Measurements from ENCODE around the gene TBX10. TPM values are rescaled to one million over a fixed set of nuclear protein-coding genes. Genes with fewer than 3 reads are reported as not detected.

TBX10 gene
- total RNA-seq, 1 experiment from 2014 or later, result not detected

GRCh38 chr11:67632175-67632981, 7.2 kb downstream of the TBX10 start:
- no TSS peak for BruUV-seq (replicated peaks)
- ChIA-PET POLR2A (no interaction called here), CTCF (interaction anchor here (1.6 kb wide), 1 partner anchor 19 kb away, joined by 13 read pairs; no protein-coding TSS in a partner anchor)
- in situ Hi-C loops (cut with HindIII; ENCODE audit: low pct_unique_long_range_greater_than_20kb, low sequenced_read_pairs), result no loop called here
- H3K4me3 ChIP-seq (ENCODE audit: low read depth in 2 of 2, low read length in 2 of 2), result no peak overlapping the region
- no peaks in the 10 kb centered on the region for H3K27me3 ChIP-seq (ENCODE audit: control insufficient read depth, insufficient read depth, low read length)
- no peaks in the 10 kb centered on the region for H3K36me3 ChIP-seq (ENCODE audit: control insufficient read depth, insufficient read depth, low read length)
- intact Hi-C loops (cut with micrococcal nuclease; ENCODE audit: unreplicated experiment), result no loop called here
- DNase-seq (ENCODE audit: low read depth, low spot score) (no peak), ATAC-seq (no peak)
- H3K9me3 ChIP-seq (ENCODE audit: control insufficient read depth, insufficient read depth, low read depth, low read length), result no peaks in the 10 kb centered on the region
- peaks cover 13% of the 10 kb centered on the region; the same call in 1 of the 2 replicates for H3K4me1 ChIP-seq (ENCODE audit: control insufficient read depth, insufficient read depth, low read length)
- H3K27ac ChIP-seq (ENCODE audit: low read length), result no peak overlapping the region
- TF ChIP-seq POLR2AphosphoS5 (IDR thresholded peaks at IDR 0.05; ENCODE audit: low read depth, low read length), result no peak
- TF ChIP-seq CTCF (IDR thresholded peaks at IDR 0.05), result no peak
- no peak for TF ChIP-seq REST (IDR thresholded peaks at IDR 0.05; ENCODE audit: insufficient read depth in 1 of 2, low read depth in 2 of 2, low read length in 1 of 2)
- no peak for TF ChIP-seq SIN3A (IDR thresholded peaks at IDR 0.05; ENCODE audit: borderline replicate concordance, insufficient read depth, low read depth, low read length)
- no peak for TF ChIP-seq TCF7L2 (IDR thresholded peaks at IDR 0.05; ENCODE audit: low read depth, low read length)

- Histone ChIP-seq H3K9me3 (ENCODE audit: control insufficient read depth, insufficient read depth, low read depth, low read length) (no peaks in the 10 kb centered on the region), H3K4me1 (ENCODE audit: control insufficient read depth, insufficient read depth, low read length) (peaks cover 13% of the 10 kb centered on the region; the same call in 1 of the 2 replicates), H3K4me3 (ENCODE audit: low read depth in 2 of 2, low read length in 2 of 2) (no peak overlapping the region), H3K27ac (ENCODE audit: low read length) (no peak overlapping the region), H3K27me3 (ENCODE audit: control insufficient read depth, insufficient read depth, low read length) (no peaks in the 10 kb centered on the region), H3K36me3 (ENCODE audit: control insufficient read depth, insufficient read depth, low read length) (no peaks in the 10 kb centered on the region)
- in situ Hi-C loops (cut with HindIII; ENCODE audit: low pct_unique_long_range_greater_than_20kb, low sequenced_read_pairs), result no loop called here
- CTCF ChIA-PET, result interaction anchor here (1.6 kb wide), 1 partner anchor 20 kb away, joined by 13 read pairs; no protein-coding TSS in a partner anchor
- no peak for ATAC-seq
- BruUV-seq (replicated peaks), result no TSS peak
- no peak for TF ChIP-seq POLR2AphosphoS5 (IDR thresholded peaks at IDR 0.05; ENCODE audit: low read depth, low read length)
- no peak for TF ChIP-seq SIN3A (IDR thresholded peaks at IDR 0.05; ENCODE audit: borderline replicate concordance, insufficient read depth, low read depth, low read length)
- TF ChIP-seq CTCF (IDR thresholded peaks at IDR 0.05), result no peak
- no peak for TF ChIP-seq TCF7L2 (IDR thresholded peaks at IDR 0.05; ENCODE audit: low read depth, low read length)
- no peak for TF ChIP-seq REST (IDR thresholded peaks at IDR 0.05; ENCODE audit: insufficient read depth in 1 of 2, low read depth in 2 of 2, low read length in 1 of 2)
- POLR2A ChIA-PET, result no interaction called here
- no peak for DNase-seq (ENCODE audit: low read depth, low spot score)
- intact Hi-C loops (cut with micrococcal nuclease; ENCODE audit: unreplicated experiment), result no loop called here
These were observed 7.7 kb downstream of the TBX10 start for GRCh38 chr11:67631853-67632174.
